ENCODE data around the gene MAMSTR. TPM values are rescaled to one million over a fixed set of nuclear protein-coding genes. Genes with fewer than 3 reads are reported as not detected.

The MAMSTR gene
- total RNA-seq, 1 donor = 1.7 TPM

GRCh38 chr19:48742096-48742495, 22.6 kb upstream of the MAMSTR start:
- no peak for DNase-seq (ENCODE audit: low read depth)
- no peak overlapping the region for H3K4me3 ChIP-seq (ENCODE audit: low read depth, low read length)
- TF ChIP-seq CTCF (IDR thresholded peaks at IDR 0.05; ENCODE audit: insufficient read depth, low read depth, low read length) = no peak

GRCh38 chr19:48741129-48741999, 21.8 kb upstream of the MAMSTR start:
- TF ChIP-seq CTCF (IDR thresholded peaks at IDR 0.05; ENCODE audit: insufficient read depth, low read depth, low read length) = no peak
- no peak overlapping the region for H3K4me3 ChIP-seq (ENCODE audit: low read depth, low read length)
- no peak for DNase-seq (ENCODE audit: low read depth)

- H3K4me3 ChIP-seq (ENCODE audit: low read depth, low read length) = no peak within 1 kb of the TSS
- no peak for DNase-seq (ENCODE audit: low read depth)
- no peak for TF ChIP-seq CTCF (IDR thresholded peaks at IDR 0.05; ENCODE audit: insufficient read depth, low read depth, low read length)
Observed at GRCh38 chr19:48740164-48740972, 20.8 kb upstream of the MAMSTR start, which contains the start of gene RASIP1. Gene RASIP1, minus strand, starts transcription at chr19:48740610. Its CDS starts 328 bp downstream, at chr19:48740282.

- peak overlapping the region; percentile 41 for H3K4me3 ChIP-seq (ENCODE audit: low read depth, low read length)
- TF ChIP-seq CTCF (IDR thresholded peaks at IDR 0.05; ENCODE audit: insufficient read depth, low read depth, low read length) = no peak
- no peak for DNase-seq (ENCODE audit: low read depth)
Observed at GRCh38 chr19:48739404-48740163, 20.1 kb upstream of the MAMSTR start.

GRCh38 chr19:48738557-48739403, 19.3 kb upstream of the MAMSTR start:
- peak; percentile 22 for TF ChIP-seq CTCF (IDR thresholded peaks at IDR 0.05; ENCODE audit: insufficient read depth, low read depth, low read length)
- peak; percentile 90 for DNase-seq (ENCODE audit: low read depth)
- H3K4me3 ChIP-seq (ENCODE audit: low read depth, low read length) = peak overlapping the region; percentile 41

Data from fibroblast of villous mesenchyme (primary cell).